IMR-90 (cell line): ENCODE data around the gene TTC27. TPM values are rescaled to one million over a fixed set of nuclear protein-coding genes. Genes with fewer than 3 reads are reported as not detected.
"Not testable (repeated sequence)": the region's sequence is repeated elsewhere in the genome, so short reads cannot be mapped to it uniquely, and the experiment has no call there.

Experiments
- ATAC-seq: fragments of 200-7000 bp; cut with Tn5 transposase; 2 replicates; pipeline ENCODE4 v1.9.1; 2020; ENCODE audit warnings: low read depth, mild to moderate bottlenecking, moderate library complexity
- BruUV-seq: library from RNA; stranded (reverse); fragments of 400-500 nt; replicated peaks from 2 replicates; lab custom pipeline; 2021; lab: Mats Ljungman, UMichigan
- CTCF ChIA-PET: fragments of 300-600 bp; formaldehyde crosslinking; extraction: SDS; loops from one replicate; lab custom pipeline; 2021; ENCODE audit warnings: antibody characterized with exemption; lab: Yijun Ruan, JAX
- POLR2A ChIA-PET: fragments of 300-600 bp; sonication (Branson Sonifier 250); formaldehyde crosslinking; loops from one replicate; lab custom pipeline; 2022; ENCODE audit warnings: antibody characterized with exemption; ENCODE audit not compliant: unreplicated experiment; lab: Charles Lee
- DNase-seq: peaks from one replicate; pipeline ENCODE4 v3.0.0; 2013
- H2AFZ ChIP-seq: replicated peaks from 2 replicates; pipeline ENCODE3; 2013; ENCODE audit warnings: low read length, mild to moderate bottlenecking; ENCODE audit not compliant: poor library complexity
- H2AK5ac ChIP-seq: 2 replicates; pipeline ENCODE4 v1.6.1; 2013; ENCODE audit warnings: low read depth, low read length, inconsistent platforms
- H2AK9ac ChIP-seq: replicated peaks from 2 replicates; pipeline ENCODE3; 2013; ENCODE audit warnings: mild to moderate bottlenecking, low read depth, low read length, moderate library complexity; ENCODE audit not compliant: poor library complexity
- H2BK120ac ChIP-seq: 2 replicates; pipeline ENCODE4 v1.6.1; 2013; ENCODE audit warnings: low read depth, low read length, inconsistent platforms
- H2BK15ac ChIP-seq: 3 replicates; pipeline ENCODE4 v1.6.1; 2013; ENCODE audit warnings: low read depth, low read length, inconsistent platforms
- H2BK20ac ChIP-seq: 2 replicates; pipeline ENCODE4 v1.6.1; 2013; ENCODE audit warnings: low read depth, mild to moderate bottlenecking, inconsistent platforms, low read length, moderate library complexity
- H2BK5ac ChIP-seq: 2 replicates; pipeline ENCODE4 v1.6.1; 2013; ENCODE audit warnings: mild to moderate bottlenecking, low read depth, low read length, inconsistent platforms; ENCODE audit not compliant: poor library complexity, severe bottlenecking
- H3K14ac ChIP-seq: replicated peaks from 2 replicates; pipeline ENCODE4 v1.6.1; 2013; ENCODE audit warnings: low read depth, low read length, inconsistent platforms
- H3K18ac ChIP-seq: 2 replicates; pipeline ENCODE4 v1.6.1; 2013; ENCODE audit warnings: low read depth, low read length, control low read depth
- H3K23ac ChIP-seq: 2 replicates; pipeline ENCODE4 v1.6.1; 2013; ENCODE audit warnings: low read depth, low read length, inconsistent platforms
- H3K27ac ChIP-seq: 2 replicates; pipeline ENCODE4 v1.5.1; 2013; ENCODE audit warnings: mild to moderate bottlenecking, control low read depth, low read length; ENCODE audit not compliant: insufficient read depth
- H3K27me3 ChIP-seq: 2 replicates; pipeline ENCODE4 v1.6.1; 2013; ENCODE audit warnings: low read length; ENCODE audit not compliant: control insufficient read depth, insufficient read depth
- H3K36me3 ChIP-seq: 2 replicates; pipeline ENCODE4 v1.6.1; 2013; ENCODE audit warnings: low read length, mixed read lengths; ENCODE audit not compliant: control insufficient read depth, insufficient read depth
- H3K4ac ChIP-seq: 2 replicates; pipeline ENCODE4 v1.6.1; 2013; ENCODE audit warnings: low read depth, low read length, inconsistent platforms
- H3K4me1 ChIP-seq: 2 replicates; pipeline ENCODE4 v1.6.1; 2013; ENCODE audit warnings: low read length, mixed read lengths; ENCODE audit not compliant: control insufficient read depth, insufficient read depth
- H3K4me2 ChIP-seq: 2 replicates; pipeline ENCODE4 v1.6.1; 2013; ENCODE audit warnings: low read depth, mild to moderate bottlenecking, control low read depth, low read length, moderate library complexity
- H3K4me3 ChIP-seq: 2 replicates; pipeline ENCODE4 v1.5.1; 2013; ENCODE audit warnings: low read depth, mild to moderate bottlenecking, control low read depth, low read length, moderate library complexity; ENCODE audit not compliant: insufficient read depth
- H3K56ac ChIP-seq: 2 replicates; pipeline ENCODE4 v1.6.1; 2013; ENCODE audit warnings: low read length, inconsistent platforms; ENCODE audit not compliant: insufficient read depth; ENCODE audit errors: extremely low read depth
- H3K79me1 ChIP-seq, 2 experiments: 2 replicates each; pipeline ENCODE4 v1.6.1; 2013; ENCODE audit warnings: low read length in 2 of 2, inconsistent platforms in 1 of 2, low read depth in 1 of 2
- H3K9ac ChIP-seq: 2 replicates; pipeline ENCODE4 v1.6.1; 2013; ENCODE audit warnings: low read depth, low read length, control low read depth
- H3K9me1 ChIP-seq: 2 replicates; pipeline ENCODE4 v1.6.1; 2013; ENCODE audit warnings: low read length, inconsistent platforms; ENCODE audit not compliant: insufficient read depth
- H3K9me3 ChIP-seq: 2 replicates; pipeline ENCODE4 v1.6.1; 2013; ENCODE audit warnings: low read length; ENCODE audit not compliant: control insufficient read depth, insufficient read depth
- H4K20me1 ChIP-seq: 2 replicates; pipeline ENCODE4 v1.6.1; 2013; ENCODE audit warnings: low read length, inconsistent platforms; ENCODE audit not compliant: insufficient read depth
- H4K5ac ChIP-seq: 2 replicates; pipeline ENCODE4 v1.6.1; 2013; ENCODE audit warnings: mild to moderate bottlenecking, low read depth, low read length, control low read depth
- H4K8ac ChIP-seq, 2 experiments: 2 replicates each; pipeline ENCODE4 v1.6.1; 2013; ENCODE audit warnings: low read depth in 2 of 2, low read length in 2 of 2, control low read depth in 1 of 2, inconsistent platforms in 1 of 2
- H4K91ac ChIP-seq: 2 replicates; pipeline ENCODE4 v1.6.1; 2013; ENCODE audit warnings: low read depth, low read length, inconsistent platforms; ENCODE audit not compliant: insufficient read depth
- WGBS, 2 experiments: methylation state at CpG; one replicate each; pipeline versions ENCODE4 v1.1.5 to v1.1.7; 2013; ENCODE audit warnings: missing lambda C conversion rate in 2 of 2; ENCODE audit not compliant: insufficient read length in 1 of 2; ENCODE audit errors: extremely low coverage in 2 of 2; 5-methylcytosine and 5-hydroxymethylcytosine counted together
- dilution Hi-C: fragments of 300-500 bp; cut with HindIII; formaldehyde crosslinking; loops from one replicate; pipeline ENCODE4 v1.14.3; 2018; ENCODE audit warnings: low sequenced_read_pairs; ENCODE audit not compliant: unreplicated experiment
- in situ Hi-C: fragments of 300-500 bp; cut with MboI; formaldehyde crosslinking; loops from 3 replicates; pipeline ENCODE4 v1.14.3; 2019; ENCODE audit warnings: low sequenced_read_pairs, inconsistent platforms, mixed read lengths
- intact Hi-C: fragments of 100-400 bp; cut with micrococcal nuclease; formaldehyde crosslinking; loops from 2 replicates; pipeline ENCODE4 v1.10.0; 2022
- polyA plus RNA-seq, 3 experiments: library from polyadenylated mRNA; depleted of rRNA; stranded (reverse); fragments of >200 nt; gene quantifications; 2 replicates each; pipeline ENCODE4 v1.2.3, GENCODE V29; 2012; ENCODE audit warnings: low replicate concordance in 1 of 3
- total RNA-seq: library from RNA; depleted of rRNA; stranded (reverse); fragments of >200 nt; gene quantifications from 2 replicates; pipeline ENCODE4 v1.2.3, GENCODE V29; 2012

TTC27 gene
- total and polyA plus RNA-seq, 2 of the 4 experiments (the other 2 are of a cell fraction) = 12.7 to 30.5 TPM

DNA sequence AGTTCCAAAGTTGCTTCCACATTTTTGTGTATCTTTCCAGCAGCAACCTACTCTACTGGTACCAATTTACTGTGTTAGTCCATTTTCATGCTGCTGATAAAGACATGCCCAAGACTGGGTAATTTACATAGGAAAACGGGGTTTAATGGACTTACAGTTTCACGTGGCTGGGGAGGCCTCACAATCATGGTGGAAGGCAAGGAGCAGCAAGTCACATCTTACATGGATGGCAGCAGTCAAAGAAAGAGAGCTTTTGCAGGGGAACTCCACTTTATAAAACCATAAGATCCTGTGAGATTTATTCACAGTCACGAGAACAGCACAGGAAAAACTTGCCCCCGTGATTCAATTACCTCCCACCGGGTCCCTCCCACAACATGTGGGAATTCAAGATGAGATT is 98.8 kb downstream of the TTC27 start:
- H2AK9ac ChIP-seq, H3K4me1 ChIP-seq, H4K91ac ChIP-seq, H3K9ac ChIP-seq, dilution Hi-C loops, H4K20me1 ChIP-seq, DNase-seq, in situ Hi-C loops, BruUV-seq, H3K14ac ChIP-seq, H3K27ac ChIP-seq, H3K23ac ChIP-seq, H3K36me3 ChIP-seq, H3K4ac ChIP-seq, H3K9me3 ChIP-seq, H2AFZ ChIP-seq, H2AK5ac ChIP-seq, POLR2A ChIA-PET, H3K79me1 ChIP-seq, H2BK120ac ChIP-seq, H4K5ac ChIP-seq, H3K18ac ChIP-seq, H2BK15ac ChIP-seq, CTCF ChIA-PET, H4K8ac ChIP-seq, H2BK5ac ChIP-seq, H3K9me1 ChIP-seq, H2BK20ac ChIP-seq, H3K27me3 ChIP-seq, H3K4me2 ChIP-seq, ATAC-seq, H3K56ac ChIP-seq, H3K4me3 ChIP-seq, intact Hi-C loops: not testable (repeated sequence)
- WGBS, 2 experiments = no CpG with 5 or more reads among the region's 5 CpGs
